ENCODE measurements around the gene SLC35A2. TPM values are rescaled to one million over a fixed set of nuclear protein-coding genes. Genes with fewer than 3 reads are reported as not detected.
"Not testable (repeated sequence)": the region's sequence is repeated elsewhere in the genome, so short reads cannot be mapped to it uniquely, and the experiment has no call there.

SLC35A2 gene
- total RNA-seq, 1 donor from 2014 or later = 9.8 TPM

GRCh38 chrX:48864210-48864609 lies 47.2 kb downstream of the SLC35A2 start:
- DNase-seq (ENCODE audit: low spot score in 2 of 2) = no peak
- FAIRE-seq = no peak

- no peak for FAIRE-seq
- DNase-seq (ENCODE audit: low spot score in 2 of 2) = no peak
Measured at GRCh38 chrX:48854898-48855297, 56.5 kb downstream of the SLC35A2 start.

DNA sequence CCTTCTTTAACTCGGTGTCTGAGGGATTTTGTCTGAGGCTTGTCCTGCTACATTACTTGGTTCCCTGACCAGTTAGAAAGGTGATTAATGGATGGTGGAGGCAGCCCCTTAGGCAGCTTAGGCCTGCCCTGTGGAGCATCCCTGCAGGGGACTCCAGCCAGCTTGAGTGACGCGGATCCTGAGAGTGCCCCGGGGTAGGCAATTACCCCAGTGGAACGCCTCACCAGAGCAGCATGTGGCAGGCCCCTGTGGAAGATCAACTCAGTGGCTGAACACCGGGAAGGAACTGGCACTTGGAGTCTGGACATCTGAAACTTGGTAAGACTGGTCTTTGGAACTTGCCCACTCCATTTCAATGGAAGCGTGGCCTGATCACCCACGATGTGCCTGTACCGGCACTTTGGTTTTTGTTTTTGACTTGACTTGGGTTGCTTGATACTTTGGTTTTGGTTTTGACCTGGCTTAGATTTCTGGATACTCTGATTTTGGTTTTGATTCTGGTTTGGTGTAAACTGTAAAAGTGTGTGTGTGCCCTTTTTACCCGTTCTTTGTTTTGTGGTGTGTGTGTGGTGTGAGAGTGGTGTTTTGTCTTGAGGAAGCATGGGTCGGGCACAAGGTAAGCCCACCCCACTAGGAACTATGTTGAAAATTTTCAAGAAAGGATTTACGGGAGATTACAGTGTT lies 57.2 kb downstream of the SLC35A2 start:
- DNase-seq (ENCODE audit: low spot score in 2 of 2); FAIRE-seq: not testable (repeated sequence)

DNA sequence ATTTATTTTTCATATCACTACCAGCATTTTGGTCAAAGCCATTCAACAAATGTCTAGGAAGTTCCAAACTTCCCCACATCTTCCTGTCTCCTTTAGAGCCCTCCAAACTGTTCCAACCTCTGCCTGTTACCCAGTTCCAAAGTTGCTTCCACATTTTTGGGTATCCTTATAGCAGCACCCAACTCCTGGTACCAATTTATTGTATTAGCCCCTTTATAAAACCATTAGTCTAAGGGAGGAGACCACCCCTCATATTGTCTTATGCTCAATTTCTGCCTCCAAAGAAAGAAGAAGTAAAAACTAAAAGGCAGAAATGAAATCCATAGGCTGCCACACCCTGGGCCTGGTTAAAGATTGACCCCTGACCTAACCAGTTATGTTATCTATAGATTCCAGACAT lies 58.0 kb downstream of the SLC35A2 start:
- DNase-seq (ENCODE audit: low spot score in 2 of 2); FAIRE-seq: not testable (repeated sequence)

Small RNA genes within 50 kb of the gene (small RNA-seq; reads per million reads assigned to genes)
- gene RNU6-722P = not detected

Other genes with a start within 250 kb of the SLC35A2 start
- 2.0 TPM for gene WAS, start 227.8 kb downstream of the SLC35A2 start, total RNA-seq
- gene SUV39H1, start 214.9 kb downstream of the SLC35A2 start, total RNA-seq = 2.9 TPM
- gene GLOD5, start 149.9 kb downstream of the SLC35A2 start, total RNA-seq = not detected
- gene GATA1, start 125.1 kb downstream of the SLC35A2 start, total RNA-seq = under 0.01 TPM
- 77.9 TPM for gene HDAC6, start 109.6 kb downstream of the SLC35A2 start, total RNA-seq
- gene ERAS, start 85.1 kb downstream of the SLC35A2 start, total RNA-seq = not detected
- gene PCSK1N, start 76.0 kb downstream of the SLC35A2 start, total RNA-seq = 53.8 TPM
- gene TIMM17B, start 13.9 kb downstream of the SLC35A2 start, total RNA-seq = 33.8 TPM
- gene PQBP1, start 13.7 kb downstream of the SLC35A2 start, total RNA-seq = 39.5 TPM
- gene PIM2, start 7.4 kb upstream of the SLC35A2 start, total RNA-seq = 14.3 TPM
- gene OTUD5, start 46.0 kb upstream of the SLC35A2 start, total RNA-seq = 17.1 TPM
- 0.41 TPM for gene KCND1, start 60.2 kb upstream of the SLC35A2 start, total RNA-seq
- 35.1 TPM for gene GRIPAP1, start 90.6 kb upstream of the SLC35A2 start, total RNA-seq
- 8.6 TPM for gene TFE3, start 131.7 kb upstream of the SLC35A2 start, total RNA-seq
- 1.6 TPM for gene CCDC120, start 147.4 kb upstream of the SLC35A2 start, total RNA-seq
- gene PRAF2, start 162.4 kb upstream of the SLC35A2 start, total RNA-seq = 6.1 TPM
- 24.5 TPM for gene WDR45, start 168.2 kb upstream of the SLC35A2 start, total RNA-seq
- gene GPKOW, start 212.1 kb upstream of the SLC35A2 start, total RNA-seq = 16.3 TPM